AML-193 (cell line): Measurements from ENCODE around the gene FAM161A.

Experiments used
- DNase-seq, 2 experiments: peaks; one replicate each; lab custom pipeline; 2025; lab: John Stamatoyannopoulos, UW

FAM161A gene

DNA sequence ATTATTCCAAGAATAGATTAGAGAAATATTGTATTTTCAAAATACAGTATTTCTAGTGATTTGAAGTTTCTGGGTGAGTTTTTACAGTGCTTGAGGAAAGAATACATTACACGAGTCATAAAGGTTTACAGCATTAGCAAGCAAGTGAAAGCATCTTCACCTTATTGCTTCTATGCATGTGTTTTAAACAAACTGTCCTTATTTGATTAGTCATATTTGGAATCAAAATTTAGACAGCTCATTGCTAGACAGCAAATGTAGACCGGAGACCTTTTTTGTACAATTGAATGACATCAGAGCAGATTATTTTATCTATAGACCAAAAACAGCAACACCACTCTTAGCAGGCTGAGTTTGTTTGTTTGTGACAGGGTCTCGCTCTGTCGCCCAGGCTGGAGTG lies 69.2 kb downstream of the FAM161A start:
- no peak for DNase-seq

DNA sequence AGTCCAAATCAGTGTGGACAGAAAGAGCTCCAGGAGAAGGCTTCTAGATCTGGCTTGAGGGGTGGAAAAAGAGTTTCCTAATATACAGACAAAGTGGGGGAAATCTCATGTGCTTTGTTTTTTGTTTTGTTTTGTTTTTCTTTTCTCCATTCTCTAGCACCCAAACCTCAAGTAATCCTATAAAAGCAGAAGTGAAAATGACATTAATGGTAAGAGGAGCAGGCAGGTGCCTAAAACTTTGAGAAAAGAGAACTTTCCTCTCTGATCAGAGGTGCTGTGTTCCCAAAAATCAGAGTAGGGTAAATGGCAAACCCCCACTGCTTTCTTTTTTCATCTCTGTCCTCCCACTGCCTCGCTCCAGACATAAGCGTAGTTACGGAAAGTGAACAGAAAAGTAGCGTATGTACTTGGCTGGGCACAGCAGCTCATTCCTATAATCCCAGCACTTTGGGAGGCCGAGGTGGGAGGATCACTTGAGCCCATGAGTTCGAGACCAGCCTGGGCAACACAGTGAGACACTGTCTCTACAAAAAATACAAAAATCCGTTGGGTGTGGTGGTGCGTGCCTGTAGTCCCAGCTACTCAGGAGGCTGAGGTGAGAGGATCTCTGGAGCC lies 77.8 kb downstream of the FAM161A start:
- DNase-seq = no peak
